COR-L47 (cell line): ENCODE data around the gene MTPN.

Experiments
- DNase-seq: peaks from one replicate; lab custom pipeline; 2025; lab: John Stamatoyannopoulos, UW

The MTPN gene

GRCh38 chr7:135981958-135982646 lies 4.9 kb upstream of the MTPN start:
- DNase-seq: no peak

GRCh38 chr7:135980665-135981180 lies 3.6 kb upstream of the MTPN start:
- no peak for DNase-seq

GRCh38 chr7:135980012-135980551 lies 2.9 kb upstream of the MTPN start:
- no peak for DNase-seq

- no peak for DNase-seq
Observed at GRCh38 chr7:135979471-135980011, 2.4 kb upstream of the MTPN start.

- DNase-seq: no peak
Observed at GRCh38 chr7:135978624-135979023, 1.5 kb upstream of the MTPN start.

GRCh38 chr7:135977742-135978066 lies 545 bp upstream of the MTPN start:
- no peak for DNase-seq

GRCh38 chr7:135976312-135977006 lies 700 bp downstream of the MTPN start:
- no peak for DNase-seq

GRCh38 chr7:135975166-135975565 lies 2.0 kb downstream of the MTPN start:
- no peak for DNase-seq

GRCh38 chr7:135974667-135975066 lies 2.5 kb downstream of the MTPN start:
- no peak for DNase-seq

GRCh38 chr7:135971366-135971725 lies 5.8 kb downstream of the MTPN start:
- no peak for DNase-seq

- no peak for DNase-seq
Observed at GRCh38 chr7:135970682-135971365, 6.3 kb downstream of the MTPN start.

GRCh38 chr7:135970045-135970444 lies 7.1 kb downstream of the MTPN start:
- no peak for DNase-seq

- DNase-seq: no peak
Observed at GRCh38 chr7:135966341-135967043, 10.7 kb downstream of the MTPN start.

- DNase-seq: no peak
Observed at GRCh38 chr7:135965602-135966001, 11.6 kb downstream of the MTPN start.

- no peak for DNase-seq
Observed at GRCh38 chr7:135964791-135965190, 12.4 kb downstream of the MTPN start.

GRCh38 chr7:135964274-135964673 lies 12.9 kb downstream of the MTPN start:
- DNase-seq: no peak

GRCh38 chr7:135962802-135963201 lies 14.4 kb downstream of the MTPN start:
- DNase-seq: no peak

GRCh38 chr7:135960709-135961451 lies 16.3 kb downstream of the MTPN start:
- DNase-seq: no peak

GRCh38 chr7:135959646-135960363 lies 17.4 kb downstream of the MTPN start:
- DNase-seq: no peak

GRCh38 chr7:135958173-135958572 lies 19.0 kb downstream of the MTPN start:
- DNase-seq: no peak

GRCh38 chr7:135957627-135958026 lies 19.5 kb downstream of the MTPN start:
- DNase-seq: no peak
